Esophagus squamous epithelium (tissue), 4 donors: Measurements from ENCODE around the gene LECT2.

Source experiments
- POLR2A ChIP-seq, 4 donors: fragments of 450-650 bp; IDR thresholded peaks; one replicate each; pipeline ENCODE4 v1.6.1; 2017; ENCODE audit warnings: antibody characterized with exemption in 4 of 4, mild to moderate bottlenecking in 4 of 4, moderate library complexity in 3 of 4
- TF ChIP-seq, protein P1 (sequence below), 6 experiments: fragments of 450-650 bp in 4 of 6; fragments of 200-600 bp in 2 of 6; sonication (generic) in 2 of 6; IDR thresholded peaks; one replicate each; pipeline ENCODE4 v1.5.1; 2016 to 2019; ENCODE audit warnings: antibody characterized with exemption in 6 of 6, mild to moderate bottlenecking in 4 of 6, moderate library complexity in 4 of 6

DNA sequence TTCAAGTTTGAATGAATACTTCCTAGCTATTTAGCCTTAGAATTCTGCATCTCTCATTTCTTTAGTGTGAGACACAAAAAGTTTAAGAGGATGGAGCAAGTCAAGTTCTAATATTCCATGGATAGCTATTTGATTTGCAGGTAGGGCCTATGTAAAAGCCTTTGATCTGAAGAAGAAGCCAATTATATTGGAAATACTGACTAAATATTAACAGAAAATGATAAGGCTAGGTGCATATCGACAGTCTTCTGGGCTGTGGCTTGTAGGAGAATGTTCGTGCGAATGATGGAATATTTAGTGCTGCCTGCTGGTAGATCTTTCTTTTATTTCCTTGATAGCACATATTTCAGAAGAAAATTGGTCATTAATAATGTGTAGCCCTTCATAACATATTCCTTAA is at the start of gene LECT2:
- TF ChIP-seq, protein P1, sequence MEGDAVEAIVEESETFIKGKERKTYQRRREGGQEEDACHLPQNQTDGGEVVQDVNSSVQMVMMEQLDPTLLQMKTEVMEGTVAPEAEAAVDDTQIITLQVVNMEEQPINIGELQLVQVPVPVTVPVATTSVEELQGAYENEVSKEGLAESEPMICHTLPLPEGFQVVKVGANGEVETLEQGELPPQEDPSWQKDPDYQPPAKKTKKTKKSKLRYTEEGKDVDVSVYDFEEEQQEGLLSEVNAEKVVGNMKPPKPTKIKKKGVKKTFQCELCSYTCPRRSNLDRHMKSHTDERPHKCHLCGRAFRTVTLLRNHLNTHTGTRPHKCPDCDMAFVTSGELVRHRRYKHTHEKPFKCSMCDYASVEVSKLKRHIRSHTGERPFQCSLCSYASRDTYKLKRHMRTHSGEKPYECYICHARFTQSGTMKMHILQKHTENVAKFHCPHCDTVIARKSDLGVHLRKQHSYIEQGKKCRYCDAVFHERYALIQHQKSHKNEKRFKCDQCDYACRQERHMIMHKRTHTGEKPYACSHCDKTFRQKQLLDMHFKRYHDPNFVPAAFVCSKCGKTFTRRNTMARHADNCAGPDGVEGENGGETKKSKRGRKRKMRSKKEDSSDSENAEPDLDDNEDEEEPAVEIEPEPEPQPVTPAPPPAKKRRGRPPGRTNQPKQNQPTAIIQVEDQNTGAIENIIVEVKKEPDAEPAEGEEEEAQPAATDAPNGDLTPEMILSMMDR (IDR thresholded peaks at IDR 0.05) = no peak
- no peak for TF ChIP-seq POLR2A (IDR thresholded peaks at IDR 0.05)
